Measurements from ENCODE around the gene SLC39A7.

Gene SLC39A7

GRCh38 chr6:33201935-33202334, 1.3 kb downstream of the SLC39A7 start:
- H3K27me3 ChIP-seq (ENCODE audit: insufficient read depth, poor library complexity, severe bottlenecking) = no peaks in the 10 kb centered on the region
- H3K4me3 ChIP-seq (replicated peaks; ENCODE audit: insufficient read depth, low read length) = peak overlapping the region; percentile 68
- H3K27ac ChIP-seq (replicated peaks) = no peak overlapping the region; the same call in 1 of the 2 replicates
- no peak for TF ChIP-seq SPI1 (IDR thresholded peaks at IDR 0.05; ENCODE audit: borderline replicate concordance, low read depth)
- no peak for TF ChIP-seq POLR2AphosphoS5 (IDR thresholded peaks at IDR 0.05; ENCODE audit: low read depth)
- TF ChIP-seq REST (IDR thresholded peaks at IDR 0.05; ENCODE audit: insufficient replicate concordance, low read depth) = no peak
- no peak for DNase-seq (ENCODE audit: low read depth in 1 of 2, low spot score in 1 of 2)

- H3K27ac ChIP-seq (replicated peaks) = no peak overlapping the region
- no peak for DNase-seq (ENCODE audit: low read depth in 1 of 2, low spot score in 1 of 2)
- H3K4me3 ChIP-seq (replicated peaks; ENCODE audit: insufficient read depth, low read length) = no peak overlapping the region
- TF ChIP-seq REST (IDR thresholded peaks at IDR 0.05; ENCODE audit: insufficient replicate concordance, low read depth) (no peak), SPI1 (IDR thresholded peaks at IDR 0.05; ENCODE audit: borderline replicate concordance, low read depth) (no peak), CTCF (IDR thresholded peaks at IDR 0.05; ENCODE audit: insufficient read depth, low read length) (no peak), GABPA (IDR thresholded peaks at IDR 0.05; ENCODE audit: low read depth) (no peak), POLR2AphosphoS5 (IDR thresholded peaks at IDR 0.05; ENCODE audit: low read depth) (no peak)
- no peaks in the 10 kb centered on the region for H3K27me3 ChIP-seq (ENCODE audit: insufficient read depth, poor library complexity, severe bottlenecking)
These were observed 2.1 kb downstream of the SLC39A7 start for GRCh38 chr6:33202799-33203198.

GRCh38 chr6:33203443-33204164, 2.9 kb downstream of the SLC39A7 start:
- H3K4me3 ChIP-seq (replicated peaks; ENCODE audit: insufficient read depth, low read length) = no peak overlapping the region
- no peaks in the 10 kb centered on the region for H3K27me3 ChIP-seq (ENCODE audit: insufficient read depth, poor library complexity, severe bottlenecking)
- DNase-seq (ENCODE audit: low read depth in 1 of 2, low spot score in 1 of 2) = no peak
- H3K27ac ChIP-seq (replicated peaks) = no peak overlapping the region
- TF ChIP-seq GABPA (IDR thresholded peaks at IDR 0.05; ENCODE audit: low read depth) = no peak
- no peak for TF ChIP-seq REST (IDR thresholded peaks at IDR 0.05; ENCODE audit: insufficient replicate concordance, low read depth)
- no peak for TF ChIP-seq SPI1 (IDR thresholded peaks at IDR 0.05; ENCODE audit: borderline replicate concordance, low read depth)
- no peak for TF ChIP-seq POLR2AphosphoS5 (IDR thresholded peaks at IDR 0.05; ENCODE audit: low read depth)
- TF ChIP-seq CTCF (IDR thresholded peaks at IDR 0.05; ENCODE audit: insufficient read depth, low read length) = no peak

Measured in HL-60 (cell line).